Measurements from ENCODE around the gene NLGN1.
A peak's percentile ranks its signal among the peaks of the same experiment; 100 is the strongest.

NLGN1 gene

GRCh38 chr3:173699353-173699752 is 301.8 kb downstream of the NLGN1 start:
- no peak overlapping the region for H3K4me3 ChIP-seq
- H3K27ac ChIP-seq = no peak overlapping the region

- no peak overlapping the region for H3K27ac ChIP-seq
- no peak overlapping the region for H3K4me3 ChIP-seq
These were observed 302.8 kb downstream of the NLGN1 start for GRCh38 chr3:173700336-173700735.

- Histone ChIP-seq H3K27ac (no peak overlapping the region), H3K4me3 (no peak overlapping the region)
These were observed 305.0 kb downstream of the NLGN1 start for GRCh38 chr3:173702561-173702960.

GRCh38 chr3:173703771-173704170 is 306.2 kb downstream of the NLGN1 start:
- Histone ChIP-seq H3K27ac (no peak overlapping the region), H3K4me3 (no peak overlapping the region)

GRCh38 chr3:173706630-173707029 is 309.1 kb downstream of the NLGN1 start:
- no peak overlapping the region for H3K27ac ChIP-seq
- H3K4me3 ChIP-seq = no peak overlapping the region

- no peak overlapping the region for H3K4me3 ChIP-seq
- no peak overlapping the region for H3K27ac ChIP-seq
These were observed 310.6 kb downstream of the NLGN1 start for GRCh38 chr3:173708191-173708590.

DNA sequence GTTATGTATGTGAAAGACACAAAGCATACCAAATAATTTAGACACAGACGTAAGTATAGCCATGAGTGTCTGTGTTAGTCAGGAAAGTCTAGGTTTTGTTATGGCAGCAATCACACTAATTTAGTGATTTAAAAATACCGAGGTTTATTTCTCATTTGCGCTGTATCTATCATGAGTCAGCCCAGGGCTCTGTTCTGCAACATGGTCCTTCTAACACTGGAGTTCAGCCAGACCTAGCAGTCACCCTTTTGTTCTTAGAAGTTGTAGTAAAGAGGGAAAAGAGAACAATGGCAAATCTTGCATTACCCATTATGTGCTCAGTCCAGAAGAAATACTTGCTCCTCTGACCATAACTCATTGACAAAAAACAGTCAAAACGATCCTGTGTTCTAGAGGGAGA is 311.5 kb downstream of the NLGN1 start:
- Histone ChIP-seq H3K27ac (no peak overlapping the region), H3K4me3 (no peak overlapping the region)

- no peak overlapping the region for H3K4me3 ChIP-seq
- H3K27ac ChIP-seq = no peak overlapping the region
These were observed 314.1 kb downstream of the NLGN1 start for GRCh38 chr3:173711619-173712018.

- Histone ChIP-seq H3K27ac (no peak overlapping the region), H3K4me3 (no peak overlapping the region)
These were observed 322.0 kb downstream of the NLGN1 start for GRCh38 chr3:173719585-173719984.

DNA sequence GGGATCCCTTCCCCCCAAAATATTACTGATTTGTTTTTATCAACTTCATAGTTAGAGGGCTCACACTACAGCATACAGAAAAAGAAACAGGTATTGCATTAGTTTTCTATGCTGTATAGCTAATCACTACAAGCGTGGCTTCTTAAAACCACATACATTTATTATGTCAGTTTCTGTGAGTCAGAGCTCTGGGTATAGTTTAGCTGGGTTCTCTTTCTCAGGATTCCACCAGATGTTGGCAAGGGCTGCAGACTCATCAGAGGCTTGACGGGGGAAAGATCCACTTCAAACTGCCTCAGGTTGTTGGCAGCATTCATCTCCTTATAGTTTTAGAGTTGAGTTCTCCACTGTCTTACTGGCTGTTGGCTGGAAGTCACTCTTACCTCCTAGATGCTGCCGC is 328.0 kb downstream of the NLGN1 start:
- Histone ChIP-seq H3K27ac (no peak overlapping the region), H3K4me3 (no peak overlapping the region)

GRCh38 chr3:173730391-173730790 is 332.8 kb downstream of the NLGN1 start:
- Histone ChIP-seq H3K27ac (no peak overlapping the region), H3K4me3 (no peak overlapping the region)

DNA sequence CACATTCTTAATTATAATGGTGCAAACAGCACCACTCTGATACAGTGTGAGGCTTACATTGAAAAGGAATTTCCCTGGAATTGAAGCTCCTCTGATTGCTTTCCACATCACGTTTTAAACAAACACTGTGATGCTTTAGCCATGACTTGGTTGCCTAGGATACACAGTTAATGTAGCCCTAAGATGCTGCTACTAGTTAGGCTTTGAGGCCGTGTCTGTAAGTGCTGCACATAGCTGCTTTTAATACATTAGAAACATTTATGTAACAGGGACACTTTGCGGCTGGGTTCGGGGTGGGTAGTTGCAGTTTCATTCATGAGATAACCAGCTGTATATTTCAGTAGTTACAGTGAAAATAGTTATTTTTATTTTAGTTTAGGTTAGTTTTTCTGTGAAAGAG is 334.7 kb downstream of the NLGN1 start:
- Histone ChIP-seq H3K27ac (no peak overlapping the region), H3K4me3 (no peak overlapping the region)

DNA sequence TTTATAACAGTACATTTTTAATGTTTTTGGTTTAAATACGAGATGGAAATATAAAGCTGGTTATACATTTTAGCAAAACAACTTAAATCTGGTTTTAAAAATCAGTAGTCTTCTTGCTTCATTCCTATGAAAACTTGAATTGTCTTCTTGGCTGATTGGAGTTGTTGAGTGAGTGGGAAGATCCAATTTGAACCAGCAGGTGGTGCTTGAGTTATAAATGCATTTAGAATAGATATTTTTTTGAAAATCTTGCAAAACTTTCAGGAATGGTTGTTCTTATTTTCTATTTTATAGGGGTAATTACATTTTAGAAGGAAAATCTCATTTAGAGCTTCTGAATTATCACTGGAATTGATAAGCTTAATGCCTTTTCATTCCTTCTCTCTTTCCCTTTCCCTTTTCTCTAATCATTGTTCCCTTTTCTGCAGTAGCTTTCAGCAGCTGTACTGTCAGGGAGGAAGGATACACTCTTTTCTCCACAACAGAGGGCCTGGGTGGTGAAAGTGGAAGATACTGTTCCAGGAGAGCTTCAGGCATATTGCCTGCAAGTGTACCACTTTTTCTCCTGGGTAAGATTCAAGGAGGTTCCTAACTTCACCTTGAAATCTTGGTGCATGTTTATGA is 335.6 kb downstream of the NLGN1 start:
- no peak overlapping the region for H3K27ac ChIP-seq
- no peak overlapping the region for H3K4me3 ChIP-seq

- Histone ChIP-seq H3K27ac (no peak overlapping the region), H3K4me3 (no peak overlapping the region)
These were observed 336.9 kb downstream of the NLGN1 start for GRCh38 chr3:173734473-173734872.

DNA sequence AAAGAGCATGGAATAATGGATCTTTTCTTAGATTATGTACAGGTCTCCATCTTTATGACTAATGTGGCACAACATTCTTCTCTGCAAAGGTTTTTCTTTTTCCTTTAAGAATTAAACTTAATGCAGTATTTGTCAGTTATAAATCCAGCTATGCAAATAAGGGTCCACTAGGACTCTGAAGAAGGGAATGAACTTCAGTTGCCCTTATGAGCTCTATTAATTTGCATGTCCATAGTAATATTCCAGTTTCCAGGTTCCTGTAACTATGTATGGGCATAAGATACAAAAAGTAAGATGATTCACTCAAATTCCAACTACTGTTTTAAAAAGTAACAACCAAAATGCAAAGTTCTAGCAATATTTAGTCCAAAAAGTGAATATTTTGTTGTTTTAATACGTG is 337.4 kb downstream of the NLGN1 start:
- Histone ChIP-seq H3K27ac (no peak overlapping the region), H3K4me3 (no peak overlapping the region)

GRCh38 chr3:173735841-173736240 is 338.3 kb downstream of the NLGN1 start:
- Histone ChIP-seq H3K27ac (no peak overlapping the region), H3K4me3 (no peak overlapping the region)

- Histone ChIP-seq H3K27ac (no peak overlapping the region), H3K4me3 (no peak overlapping the region)
These were observed 339.7 kb downstream of the NLGN1 start for GRCh38 chr3:173737167-173737808.

GRCh38 chr3:173739726-173740125 is 342.2 kb downstream of the NLGN1 start:
- Histone ChIP-seq H3K4me3 (no peak overlapping the region), H3K27ac (no peak overlapping the region)

- Histone ChIP-seq H3K27ac (no peak overlapping the region), H3K4me3 (no peak overlapping the region)
These were observed 344.9 kb downstream of the NLGN1 start for GRCh38 chr3:173742491-173742890.

DNA sequence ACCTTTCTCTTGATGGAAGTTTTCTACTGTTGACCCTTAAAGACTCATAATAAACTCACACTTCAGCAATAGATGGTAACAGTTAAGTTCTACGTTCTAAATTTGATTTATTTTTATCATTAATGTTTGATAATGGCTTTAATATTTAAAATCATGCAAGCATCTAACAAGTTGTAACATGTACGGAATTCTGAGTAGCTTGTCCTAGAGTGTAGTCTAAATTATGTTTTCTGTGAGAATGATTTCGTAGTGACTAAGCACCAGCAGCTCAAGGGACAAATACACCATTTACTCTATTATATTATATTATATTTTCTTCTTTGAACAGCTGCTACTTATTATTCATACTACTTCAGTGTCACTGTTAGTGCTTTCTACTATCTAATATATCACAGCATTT is 345.6 kb downstream of the NLGN1 start:
- peak overlapping the region in 1 of 21 experiments; percentile 2 for H3K27ac ChIP-seq

GRCh38 chr3:173743516-173743915 is 346.0 kb downstream of the NLGN1 start:
- Histone ChIP-seq H3K4me3 (no peak overlapping the region), H3K27ac (peak overlapping the region in 1 of 21 experiments; percentile 2)

More for the DNA sequence above, 345.6 kb downstream of the NLGN1 start:
- H3K4me3 ChIP-seq = no peak overlapping the region

DNA sequence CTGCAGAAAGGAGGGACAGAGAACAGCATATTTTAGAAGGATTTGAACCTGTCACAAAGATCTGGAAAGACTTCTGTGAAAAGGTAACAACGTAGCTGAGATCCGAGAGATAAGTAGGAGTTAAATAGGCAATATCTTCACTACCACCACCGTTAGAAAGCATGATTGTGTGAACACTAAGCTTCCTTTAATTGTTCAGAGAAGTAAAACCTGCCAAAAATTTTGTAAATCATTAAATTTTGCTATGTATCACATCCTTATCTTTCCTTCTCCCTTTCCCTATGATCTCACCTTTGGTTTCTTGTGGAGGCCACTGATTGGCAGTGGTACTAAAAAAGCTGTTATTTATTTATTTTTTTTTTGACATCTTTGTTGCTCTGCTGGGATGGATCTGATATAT is 346.9 kb downstream of the NLGN1 start:
- Histone ChIP-seq H3K27ac (no peak overlapping the region), H3K4me3 (no peak overlapping the region)

All from skin epidermis (tissue), 12 donors.